Hepatocyte (in vitro differentiated cells): ENCODE results near the gene ZBTB42.

ENCODE experiments used
- CTCF ChIP-seq: fragments of 200-600 bp; sonication (generic); IDR thresholded peaks from 2 replicates; pipeline ENCODE4 v1.5.1; 2016; ENCODE audit warnings: antibody characterized with exemption, mild to moderate bottlenecking; ENCODE audit not compliant: poor library complexity
- EZH2 ChIP-seq: fragments of 200-600 bp; sonication (generic); IDR thresholded peaks from 2 replicates; pipeline ENCODE4 v1.6.1; 2016; ENCODE audit warnings: antibody characterized with exemption, mild to moderate bottlenecking, borderline replicate concordance

GRCh38 chr14:104821229-104821945 is 20.5 kb downstream of the ZBTB42 start:
- TF ChIP-seq CTCF = no peak
- TF ChIP-seq EZH2 = no peak
